Measurements from ENCODE around the gene CREB3L2.
"Not testable (repeated sequence)": the region's sequence is repeated elsewhere in the genome, so short reads cannot be mapped to it uniquely, and the experiment has no call there.

The CREB3L2 gene

DNA sequence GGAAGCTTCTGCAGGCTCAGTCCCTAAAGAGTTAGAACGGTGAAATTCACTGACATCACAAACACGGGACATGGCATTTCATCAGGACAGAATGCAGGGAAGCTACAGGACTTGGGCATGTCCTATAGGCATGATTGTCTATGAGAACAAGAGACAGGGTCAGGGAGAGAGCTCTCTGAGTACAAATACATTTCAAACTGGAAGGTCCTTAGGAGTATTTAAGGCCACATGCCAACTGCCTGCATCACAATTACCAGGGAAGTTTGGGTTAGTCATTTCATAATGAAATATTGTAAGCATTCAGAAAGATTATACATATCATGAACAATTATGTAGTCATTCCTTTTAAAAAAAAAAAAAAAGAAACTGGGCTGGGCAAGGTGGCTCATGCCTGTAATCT lies 71.3 kb downstream of the CREB3L2 start:
- DNase-seq = peak; percentile 94

DNA sequence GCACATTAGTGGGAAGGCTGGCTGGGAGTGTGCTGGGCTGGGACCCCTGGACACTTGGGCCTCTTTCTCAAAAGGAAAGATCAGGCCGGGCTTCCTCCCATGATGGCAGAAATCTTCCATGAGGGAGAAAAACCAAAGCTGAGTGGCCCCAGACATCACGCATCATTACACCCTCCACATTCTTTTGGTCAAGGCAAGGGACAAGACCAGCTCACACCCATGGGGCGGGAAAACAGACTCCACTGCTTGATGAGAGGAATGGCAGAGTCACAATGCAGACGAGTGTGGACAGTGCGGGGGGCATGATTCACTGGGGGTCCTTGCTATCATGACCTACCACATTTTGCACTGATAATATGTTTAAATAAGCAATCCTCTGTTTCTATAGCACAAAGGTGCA lies 73.3 kb downstream of the CREB3L2 start:
- DNase-seq = no peak

DNA sequence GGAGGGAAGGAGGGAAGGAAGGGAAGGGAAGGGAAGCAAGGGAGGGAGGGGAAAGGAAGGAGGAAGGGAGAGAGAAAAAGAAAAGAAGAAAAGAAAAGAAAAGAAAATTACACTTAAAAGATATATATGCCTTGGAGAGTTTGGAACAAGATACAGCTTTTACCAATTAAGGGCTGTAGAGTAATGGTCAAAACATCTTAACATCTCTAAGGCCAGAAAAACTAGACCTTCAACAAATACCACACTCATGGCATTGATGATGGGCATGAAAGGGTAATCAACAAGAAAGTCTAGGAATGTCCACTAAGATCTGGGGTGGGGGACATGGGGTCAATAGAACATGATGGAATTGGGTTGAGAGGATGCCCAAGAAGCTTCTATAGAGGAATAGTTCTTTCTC lies 74.5 kb downstream of the CREB3L2 start:
- DNase-seq = no peak

DNA sequence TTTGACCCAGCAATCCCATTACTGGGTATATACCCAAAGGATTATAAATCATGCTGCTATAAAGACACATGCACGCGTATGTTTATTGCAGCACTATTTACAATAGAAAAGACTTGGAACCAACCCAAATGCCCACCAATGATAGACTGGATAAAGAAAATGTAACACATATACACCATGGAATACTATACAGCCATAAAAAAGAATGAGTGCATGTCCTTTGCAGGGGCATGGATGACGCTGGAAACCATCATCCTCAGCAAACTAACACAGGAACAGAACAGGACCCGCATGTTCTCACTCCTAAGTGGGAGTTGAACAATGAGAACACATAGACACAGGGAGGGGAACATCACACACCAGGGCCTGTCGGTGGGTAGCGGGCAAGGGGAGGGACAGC lies 75.7 kb downstream of the CREB3L2 start:
- DNase-seq = not testable (repeated sequence)

DNA sequence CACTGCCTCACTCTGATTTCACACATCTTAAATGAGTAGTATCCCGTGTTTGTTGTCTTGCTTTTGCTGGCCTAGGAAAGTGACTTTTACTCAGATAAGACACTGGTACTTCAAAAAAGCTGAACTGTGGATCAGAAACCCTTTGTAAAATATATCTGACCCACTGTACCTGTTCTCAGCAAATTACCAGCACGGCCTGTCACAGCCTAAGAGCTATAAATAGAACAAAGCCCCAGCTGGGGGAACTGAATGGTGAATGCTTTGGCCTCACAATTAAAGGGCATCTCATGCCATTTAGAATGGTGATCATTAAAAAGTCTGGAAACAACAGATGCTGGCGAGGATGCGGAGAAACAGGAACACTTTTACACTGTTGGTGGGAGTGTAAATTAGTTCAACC lies 76.1 kb downstream of the CREB3L2 start:
- no peak for DNase-seq

DNA sequence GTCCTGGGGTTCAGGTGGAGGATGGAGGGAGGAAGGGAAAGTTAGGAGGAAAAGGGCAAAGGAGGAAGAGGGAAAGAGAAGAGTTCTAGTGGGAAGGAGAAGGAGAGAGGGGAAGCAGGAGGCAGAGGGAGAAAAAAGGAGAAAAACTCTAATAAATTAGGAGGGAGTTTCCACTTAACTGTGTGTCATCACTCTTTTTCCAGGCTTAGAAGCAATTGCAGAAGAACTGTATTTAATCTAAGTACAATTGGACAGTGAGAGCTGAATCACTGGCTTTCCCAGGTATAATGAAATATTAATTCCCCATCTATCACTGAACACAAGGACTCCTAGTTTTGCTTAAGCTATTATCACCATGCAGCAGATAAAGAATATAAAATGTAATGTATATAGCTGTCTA lies 76.8 kb downstream of the CREB3L2 start:
- peak; percentile 28 for DNase-seq

DNA sequence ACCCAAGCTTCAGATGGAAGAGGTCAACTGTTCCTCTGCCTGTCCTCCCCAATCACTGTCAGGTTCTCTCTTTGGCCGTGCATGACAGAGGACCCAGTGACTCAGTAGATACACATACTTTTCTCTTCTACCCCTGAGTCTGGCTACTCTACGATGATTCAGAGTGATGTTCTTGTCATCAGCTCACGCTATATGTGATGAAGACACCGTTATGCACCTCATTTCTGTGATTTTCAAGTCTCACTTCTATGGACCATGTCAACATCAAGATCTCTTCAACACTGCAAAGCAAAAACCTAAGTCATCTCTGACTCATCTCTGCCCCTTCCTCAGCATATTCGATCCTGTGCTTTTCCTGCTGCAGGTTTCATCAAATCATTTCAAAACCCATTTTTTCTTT lies 78.5 kb downstream of the CREB3L2 start:
- DNase-seq = peak; percentile 96

DNA sequence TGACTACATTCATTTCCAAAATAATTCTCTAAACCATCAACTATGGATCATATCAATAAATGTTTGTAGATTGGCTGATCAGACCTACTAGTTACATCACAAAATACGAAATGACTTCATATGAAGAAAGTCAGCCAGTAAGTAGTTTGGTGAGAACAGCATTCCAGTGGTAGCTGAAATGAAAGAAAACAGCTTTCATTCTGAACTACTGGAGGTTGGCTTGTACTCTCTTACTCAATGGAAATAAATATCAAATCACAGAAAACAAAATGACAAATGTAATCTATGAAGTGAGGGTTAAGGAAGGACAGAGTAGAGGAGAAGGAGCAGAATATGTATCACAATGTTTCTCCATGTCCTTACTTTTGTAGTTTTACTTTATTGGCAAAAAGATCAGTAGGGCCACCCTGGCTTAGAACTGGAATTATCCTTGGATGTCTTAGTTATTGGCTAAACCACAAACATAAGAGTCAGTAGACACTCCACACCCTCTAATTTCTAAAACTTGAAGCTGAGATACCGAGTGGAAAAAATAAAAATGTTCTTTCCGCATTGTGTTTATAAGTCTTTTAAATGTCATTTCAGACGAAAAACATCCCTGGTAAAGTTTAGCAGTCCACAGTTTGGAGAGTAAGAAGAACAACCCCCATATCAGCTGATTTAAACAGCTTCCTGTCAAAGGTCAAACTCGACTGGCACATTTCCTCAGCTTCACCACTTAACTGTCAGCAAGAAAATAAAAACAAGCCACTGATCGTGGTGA lies 81.1 kb downstream of the CREB3L2 start:
- DNase-seq = no peak

DNA sequence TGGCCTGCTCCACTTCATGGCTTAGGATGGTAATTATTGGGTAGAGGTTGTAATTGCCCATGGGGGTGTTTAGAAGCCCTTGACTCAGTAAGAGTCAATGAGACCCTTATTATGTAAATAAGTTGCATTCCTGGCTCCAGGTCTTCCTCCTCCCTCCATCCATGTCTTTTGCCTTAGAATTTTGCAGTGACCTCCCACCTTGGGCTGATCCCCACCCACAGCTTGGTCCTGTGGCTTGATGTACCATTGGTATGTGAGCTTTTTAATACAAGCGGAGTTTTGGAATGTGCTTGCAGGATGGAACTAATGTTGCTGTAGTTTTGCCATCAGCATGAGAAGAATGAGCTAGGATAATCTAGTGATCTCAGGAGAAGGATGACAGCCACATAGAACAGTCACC lies 81.9 kb downstream of the CREB3L2 start:
- DNase-seq = peak; percentile 43

DNA sequence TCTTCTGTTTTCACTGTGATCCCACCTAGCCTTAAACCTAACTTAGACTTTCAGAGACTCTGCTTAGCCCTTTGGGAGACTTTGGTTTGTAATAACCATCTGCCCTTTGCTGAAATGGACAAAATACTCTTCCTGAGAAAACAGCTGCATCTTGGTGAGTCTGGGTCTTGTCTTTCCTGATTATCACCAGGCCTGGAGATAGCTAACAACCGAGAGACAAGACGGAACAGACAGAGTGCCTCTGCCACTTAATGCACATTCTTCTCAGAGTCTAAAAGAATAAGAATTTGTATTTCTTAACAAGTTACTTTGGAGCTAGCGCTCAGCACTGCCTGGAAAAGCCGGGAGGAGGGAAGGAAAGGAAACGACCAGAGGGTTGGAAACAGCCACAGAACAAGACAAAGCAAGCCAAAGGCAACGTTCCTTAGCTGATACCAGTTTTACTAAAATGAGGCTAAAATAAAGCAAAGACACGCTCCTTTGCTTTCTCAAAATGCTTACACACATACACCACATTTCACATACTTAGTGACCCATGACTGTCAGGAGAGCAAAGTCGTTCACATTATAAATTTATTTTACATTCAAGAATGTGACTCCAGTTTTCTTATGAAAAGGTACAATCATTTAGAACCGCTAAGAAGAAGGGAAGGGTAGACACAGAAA lies 84.8 kb downstream of the CREB3L2 start:
- no peak for DNase-seq

DNA sequence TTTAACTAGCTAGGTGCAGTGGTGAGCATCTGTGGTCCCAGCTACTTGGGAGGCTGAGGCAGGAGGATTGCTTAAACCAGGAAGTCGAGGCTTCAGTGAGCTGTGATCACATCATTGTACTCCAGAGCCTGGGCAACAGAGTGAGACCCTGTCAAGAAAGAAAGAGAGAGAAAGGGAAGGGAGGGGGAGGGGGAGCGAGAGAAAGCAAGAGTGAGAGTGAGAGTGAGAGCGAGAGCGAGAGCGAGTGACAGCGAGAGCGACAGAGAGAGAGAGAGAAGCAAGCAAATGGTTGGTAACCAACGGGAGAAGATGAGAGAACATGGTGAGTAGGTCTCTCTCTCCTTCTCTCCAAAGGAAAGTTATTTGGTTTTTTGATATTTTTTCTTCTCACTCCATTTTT lies 85.3 kb downstream of the CREB3L2 start:
- DNase-seq = no peak

DNA sequence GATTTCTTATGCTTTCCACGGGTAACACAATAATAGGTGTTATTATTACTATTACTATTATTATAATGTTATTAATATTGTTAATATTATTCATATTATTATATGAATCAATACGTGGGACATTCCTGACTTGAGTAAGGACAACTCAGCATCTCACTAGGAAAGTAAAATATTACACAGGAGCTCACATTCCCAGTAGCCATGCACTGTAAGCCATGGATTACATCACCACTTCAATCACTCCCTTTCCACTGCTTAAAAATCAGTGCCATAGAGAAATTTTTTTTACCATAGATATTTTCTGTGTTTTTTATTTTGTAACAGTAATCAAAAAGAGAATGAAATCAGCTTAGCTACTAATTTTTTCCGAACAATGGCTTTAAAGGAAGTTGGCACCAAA lies 86.6 kb downstream of the CREB3L2 start:
- DNase-seq = no peak

DNA sequence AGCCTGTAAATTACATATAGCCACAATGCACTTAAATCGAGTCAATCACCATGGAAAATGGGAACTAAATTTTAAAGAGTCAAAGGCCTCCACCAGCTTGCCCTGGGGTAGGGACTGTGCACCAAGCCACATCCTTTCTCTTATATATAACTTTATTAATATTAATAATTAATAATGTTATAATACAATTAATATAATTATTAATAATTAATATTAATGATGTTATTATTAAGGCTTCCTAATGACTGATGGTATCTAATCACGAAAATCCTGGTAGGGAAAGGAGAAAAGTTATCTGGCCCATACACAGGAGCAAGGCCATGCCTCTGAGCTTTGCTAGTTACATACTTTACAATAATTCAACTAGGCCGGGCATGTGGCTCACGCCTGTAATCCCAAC lies 87.9 kb downstream of the CREB3L2 start:
- DNase-seq = no peak

DNA sequence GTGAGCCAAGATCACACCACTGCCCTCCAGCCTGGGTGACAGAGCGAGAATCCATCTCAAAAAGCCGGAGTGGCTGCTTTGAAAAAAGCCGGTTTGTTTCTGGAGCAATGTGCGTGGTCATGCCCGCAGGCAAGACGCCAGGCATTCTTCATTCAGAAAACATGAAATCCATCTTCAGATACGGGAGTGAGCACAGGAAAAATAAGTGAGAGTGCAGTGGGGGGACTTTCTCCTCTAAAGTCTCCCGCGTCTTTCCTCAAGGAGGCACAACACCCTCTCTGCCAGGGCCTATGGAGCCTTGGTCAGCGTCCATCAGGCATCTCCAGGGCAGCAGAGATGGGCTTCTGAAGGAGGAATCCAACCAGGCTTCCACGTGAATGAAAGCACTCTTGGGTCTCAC lies 92.8 kb downstream of the CREB3L2 start:
- DNase-seq = no peak

DNA sequence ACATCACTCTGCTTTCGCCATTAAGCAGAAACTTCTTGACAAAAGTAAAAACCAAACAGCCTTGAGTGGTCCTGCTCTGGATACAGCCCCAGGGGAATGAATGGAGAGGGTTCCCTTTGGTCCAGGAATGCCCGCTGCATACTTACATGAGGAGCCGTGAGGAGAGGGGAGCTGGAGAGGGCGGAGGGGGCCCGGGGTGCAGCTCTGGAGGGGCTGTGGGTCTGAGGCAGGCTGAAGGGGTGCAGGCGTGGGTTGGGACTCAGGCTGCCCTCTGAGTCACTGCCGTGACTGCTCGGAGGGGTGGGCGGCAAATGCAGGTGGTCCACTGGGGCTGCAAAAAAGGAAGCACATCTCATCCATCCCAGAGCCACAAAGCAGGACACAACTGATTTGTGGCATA lies 93.8 kb downstream of the CREB3L2 start:
- no peak for DNase-seq

DNA sequence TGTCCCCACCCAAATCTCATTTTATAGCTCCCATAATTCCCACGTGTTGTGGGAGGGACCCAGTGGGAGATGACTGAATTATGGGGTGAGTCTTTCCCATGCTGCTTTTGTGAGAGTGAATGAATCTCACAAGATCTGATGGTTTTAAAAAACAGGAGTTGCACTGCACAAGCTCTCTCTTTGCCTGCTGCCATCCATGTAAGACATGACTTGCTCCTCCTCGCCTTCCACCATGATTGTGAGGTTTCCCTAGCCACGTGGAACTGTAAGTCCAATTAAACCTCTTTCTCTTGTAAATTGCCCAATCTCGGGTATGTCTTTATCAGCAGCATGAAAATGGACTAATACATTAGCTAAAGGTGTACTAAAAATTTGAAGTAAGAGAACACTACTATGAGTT lies 95.2 kb downstream of the CREB3L2 start:
- not testable (repeated sequence) for DNase-seq

DNA sequence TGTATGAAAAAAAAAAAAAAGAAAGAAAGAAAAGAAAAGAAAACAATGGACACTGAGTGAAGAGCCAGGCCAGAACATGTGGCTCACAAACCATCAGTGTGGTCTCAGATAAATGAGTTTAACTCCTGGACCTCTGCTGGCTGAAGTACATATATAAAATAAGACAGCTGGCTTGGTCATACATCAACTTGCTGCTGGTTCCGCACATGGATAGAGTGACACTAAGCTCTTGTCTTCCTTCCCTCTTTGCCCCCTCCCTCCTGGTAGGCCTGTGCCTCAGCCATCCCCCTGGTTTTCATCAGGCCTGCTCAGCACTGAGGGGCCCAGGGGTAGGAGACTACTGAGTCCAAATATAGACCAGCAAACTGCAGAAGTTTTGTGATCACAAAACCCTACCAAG lies 97.1 kb downstream of the CREB3L2 start:
- DNase-seq = no peak

DNA sequence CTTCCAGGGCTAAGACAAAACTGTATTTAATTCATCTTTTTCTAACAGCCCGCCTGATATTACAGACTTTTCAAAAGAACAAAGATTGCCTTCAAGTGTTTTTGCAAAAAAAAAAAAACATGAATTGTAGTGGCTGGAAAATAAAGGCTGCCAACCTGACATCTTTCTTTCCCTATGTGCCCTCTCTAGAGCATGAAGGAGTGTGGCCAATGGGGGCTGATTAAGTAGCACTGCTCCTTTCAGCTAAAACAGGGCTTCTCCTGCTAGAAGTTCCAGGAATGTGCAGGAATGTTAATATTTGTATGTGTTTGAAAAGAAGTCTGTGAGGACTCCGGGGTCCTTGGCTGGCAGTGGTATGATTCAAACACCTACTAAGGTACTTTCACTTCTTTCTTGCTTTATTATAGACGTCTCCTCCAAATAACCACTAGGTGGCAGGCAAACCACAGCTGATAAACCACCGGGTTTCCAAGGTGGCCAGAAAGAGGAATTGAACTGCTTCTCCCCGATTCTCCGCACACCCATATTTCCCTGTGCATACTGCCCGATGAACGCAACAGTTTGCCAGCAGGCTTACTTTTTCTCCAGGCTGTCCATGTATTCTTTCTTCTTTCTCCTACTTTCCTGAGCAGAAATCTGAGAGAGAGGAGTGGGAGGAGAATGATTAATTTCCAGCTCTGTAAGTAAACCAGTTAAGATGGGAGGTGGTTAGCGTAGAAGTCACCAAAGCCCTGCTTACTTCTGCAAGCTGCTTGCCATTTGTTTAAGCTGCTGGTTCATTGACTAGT lies 98.3 kb downstream of the CREB3L2 start:
- DNase-seq = peak; percentile 71

DNA sequence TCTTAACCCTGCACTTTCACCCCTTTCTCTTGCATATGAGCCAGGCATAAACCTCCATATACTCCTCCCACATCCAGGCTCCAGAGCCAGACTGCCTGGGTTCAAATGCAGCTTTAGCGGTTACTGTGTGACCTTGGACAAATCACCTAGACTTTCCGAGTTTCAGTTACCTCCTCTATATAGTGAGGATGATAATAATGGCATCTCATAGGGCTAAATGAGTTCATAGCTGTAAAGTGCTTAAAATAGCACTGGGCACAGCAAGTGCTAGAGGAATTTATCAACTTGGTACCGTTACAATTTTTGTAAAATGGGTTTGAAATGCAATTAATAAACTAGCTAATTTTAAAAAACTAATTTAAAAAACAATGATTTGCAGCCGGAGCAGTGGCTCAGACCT lies 101.7 kb downstream of the CREB3L2 start:
- DNase-seq = no peak

DNA sequence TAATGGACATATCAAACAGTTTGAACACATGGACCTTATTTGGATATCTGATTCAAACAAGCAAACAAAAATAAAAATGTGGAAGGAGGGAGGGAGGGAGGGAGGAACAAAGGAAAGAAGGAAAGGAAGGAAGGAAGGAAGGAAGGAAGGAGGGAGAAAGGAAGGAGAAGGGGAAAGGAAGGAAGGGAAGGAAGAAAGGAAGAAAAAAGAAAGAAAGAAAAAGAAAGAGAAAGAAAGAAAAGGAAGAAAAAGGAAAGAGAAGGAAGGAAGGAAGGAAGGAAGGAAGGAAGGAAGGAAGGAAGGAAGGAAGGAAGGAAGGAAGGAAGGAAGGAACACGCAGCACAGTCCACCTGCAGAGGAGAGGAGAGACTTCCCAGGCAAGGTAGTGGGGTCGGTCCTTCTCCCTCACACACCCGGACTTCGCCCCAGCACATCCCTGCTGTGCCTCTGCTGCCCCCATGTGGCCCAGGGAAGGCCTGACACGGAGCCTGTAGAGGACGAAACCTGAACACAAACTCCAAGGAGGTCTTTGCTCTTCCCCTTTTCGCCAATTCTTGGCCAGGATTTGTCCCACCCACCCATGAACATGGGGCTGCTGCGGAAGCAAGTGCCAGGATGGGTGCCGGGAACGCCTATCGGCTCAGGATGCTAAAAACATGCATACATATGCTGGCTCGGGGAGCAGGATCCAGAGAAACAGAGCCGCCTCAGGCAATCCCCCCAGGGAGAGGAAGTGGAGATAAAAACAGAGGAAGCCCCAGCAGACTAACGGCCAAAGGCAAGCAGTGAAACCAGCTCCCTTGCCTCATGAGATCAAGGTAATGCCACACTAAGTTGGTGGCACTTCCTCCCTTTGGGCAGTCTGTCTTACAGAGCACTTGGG lies 102.8 kb downstream of the CREB3L2 start:
- DNase-seq = peak; percentile 72

DNA sequence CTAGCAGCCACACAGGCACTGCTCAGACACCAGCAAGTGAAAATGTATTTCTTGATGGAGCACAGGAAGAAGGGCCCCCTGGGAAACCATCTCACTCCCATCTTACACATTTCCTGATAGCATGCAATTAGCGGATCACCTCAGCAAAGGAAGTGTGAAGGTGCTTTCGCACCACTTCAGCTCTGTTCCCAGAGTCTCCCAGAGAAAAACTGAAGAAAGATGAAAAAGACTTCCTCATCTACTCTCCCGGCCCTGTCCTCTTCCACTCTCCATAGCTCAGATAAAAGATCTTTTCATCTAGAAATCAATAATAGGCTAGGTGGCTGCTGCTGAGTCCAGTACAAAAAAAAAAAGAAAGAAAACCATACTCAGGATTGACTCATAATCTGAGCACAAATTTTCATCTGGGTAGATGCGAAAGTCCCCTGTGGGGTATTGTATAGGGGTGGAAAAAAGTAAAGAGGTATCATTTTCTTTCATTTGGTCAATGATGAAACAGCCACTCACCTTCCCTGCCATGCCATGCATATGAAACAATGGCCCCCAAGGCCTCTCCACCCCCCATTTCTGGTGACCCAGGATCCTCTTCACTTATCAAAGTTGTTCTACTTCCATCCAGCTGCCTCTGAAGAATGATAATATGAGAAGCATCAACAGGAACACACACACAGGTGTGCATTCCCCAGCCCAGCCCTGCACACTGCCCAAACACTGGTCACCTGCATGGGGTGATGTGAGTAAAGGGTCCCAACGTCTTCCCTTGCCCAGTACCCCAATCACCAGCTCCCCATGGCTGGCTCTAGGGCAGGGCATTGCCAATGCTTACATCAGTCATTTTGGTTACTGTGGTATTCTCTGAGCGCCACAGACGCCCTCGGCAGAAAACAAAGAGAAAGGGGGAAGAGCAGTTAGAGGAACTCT lies 106.3 kb downstream of the CREB3L2 start:
- no peak for DNase-seq
